ENCODE results near the gene MAPKAP1.

Gene MAPKAP1

GRCh38 chr9:125494653-125494915 is 212.4 kb downstream of the MAPKAP1 start:
- DNase-seq (ENCODE audit: low read depth) = no peak
- TF ChIP-seq, protein P1, sequence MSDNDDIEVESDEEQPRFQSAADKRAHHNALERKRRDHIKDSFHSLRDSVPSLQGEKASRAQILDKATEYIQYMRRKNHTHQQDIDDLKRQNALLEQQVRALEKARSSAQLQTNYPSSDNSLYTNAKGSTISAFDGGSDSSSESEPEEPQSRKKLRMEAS (IDR thresholded peaks at IDR 0.05; ENCODE audit: low read depth, low read length) = no peak
- no peak for TF ChIP-seq POLR2A (IDR thresholded peaks at IDR 0.05; ENCODE audit: extremely low read depth, insufficient read length)
- TF ChIP-seq CTCF (IDR thresholded peaks at IDR 0.05; ENCODE audit: low read depth, low read length) = no peak
- no peak for TF ChIP-seq MYC (IDR thresholded peaks at IDR 0.05; ENCODE audit: low read depth, low read length)
- H3K4me3 ChIP-seq (ENCODE audit: low read depth, low read length) = no peak overlapping the region

DNA sequence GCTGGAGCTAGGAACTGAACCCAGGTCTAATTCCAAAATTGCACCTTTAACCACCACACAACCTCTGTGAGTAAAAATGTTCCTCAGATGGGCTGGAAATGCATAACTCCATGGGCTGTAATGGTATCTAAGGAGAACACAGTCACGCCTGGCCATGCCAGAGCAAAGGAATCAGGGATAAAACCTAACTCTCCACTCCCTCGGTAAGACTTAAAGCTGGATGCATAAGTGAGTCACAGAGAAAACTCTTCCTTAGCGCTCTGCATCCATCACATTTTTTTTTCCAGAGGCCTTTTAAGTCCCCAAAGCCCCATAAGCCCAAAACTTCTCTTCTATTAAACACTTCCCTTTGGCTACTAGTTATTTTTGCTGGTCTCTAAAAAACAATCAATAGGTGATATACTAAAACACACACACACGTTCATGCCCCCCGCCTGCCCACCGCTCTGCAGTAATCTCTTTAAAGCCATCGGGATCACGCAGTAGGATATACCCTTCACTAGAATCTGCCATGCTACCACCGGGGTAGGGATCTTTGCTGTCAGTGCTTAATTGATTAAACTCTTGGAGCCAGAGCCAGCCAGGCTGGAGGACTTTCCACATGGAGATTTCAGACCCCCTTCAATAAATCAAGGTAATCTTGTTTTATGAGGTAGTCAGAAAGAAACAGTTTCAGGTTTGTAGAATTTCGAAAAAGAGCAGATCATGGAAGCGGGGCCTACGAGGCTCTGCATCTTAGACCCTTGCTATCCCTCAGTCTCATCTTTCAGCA is 212.9 kb downstream of the MAPKAP1 start:
- H3K4me3 ChIP-seq (ENCODE audit: low read depth, low read length) = no peak overlapping the region
- no peak for TF ChIP-seq CTCF (IDR thresholded peaks at IDR 0.05; ENCODE audit: low read depth, low read length)
- TF ChIP-seq POLR2A (IDR thresholded peaks at IDR 0.05; ENCODE audit: extremely low read depth, insufficient read length) = no peak
- TF ChIP-seq, protein P1 (IDR thresholded peaks at IDR 0.05; ENCODE audit: low read depth, low read length) = no peak
- TF ChIP-seq MYC (IDR thresholded peaks at IDR 0.05; ENCODE audit: low read depth, low read length) = no peak
- DNase-seq (ENCODE audit: low read depth) = no peak

DNA sequence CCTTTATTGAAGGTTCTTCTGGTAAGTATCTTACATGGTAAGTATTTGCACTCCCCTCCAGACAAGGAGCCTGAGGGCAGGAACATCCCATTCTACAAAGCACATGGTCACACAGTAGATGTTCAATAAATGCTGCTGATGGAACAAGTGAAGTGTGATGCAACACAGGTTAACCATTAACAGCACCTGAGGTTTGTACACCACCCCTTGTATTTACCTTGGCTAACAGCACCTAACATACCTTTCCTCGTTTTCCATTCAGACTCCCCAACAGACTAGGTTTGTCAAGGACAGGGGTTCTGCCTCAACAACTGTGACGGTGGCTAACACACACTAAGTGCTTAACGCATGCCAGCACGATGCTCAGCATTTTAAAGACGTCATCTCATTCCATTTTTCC is 213.6 kb downstream of the MAPKAP1 start:
- TF ChIP-seq CTCF (IDR thresholded peaks at IDR 0.05; ENCODE audit: low read depth, low read length) (no peak), MYC (IDR thresholded peaks at IDR 0.05; ENCODE audit: low read depth, low read length) (no peak), POLR2A (IDR thresholded peaks at IDR 0.05; ENCODE audit: extremely low read depth, insufficient read length) (no peak)
- DNase-seq (ENCODE audit: low read depth) = no peak
- H3K4me3 ChIP-seq (ENCODE audit: low read depth, low read length) = no peak overlapping the region

DNA sequence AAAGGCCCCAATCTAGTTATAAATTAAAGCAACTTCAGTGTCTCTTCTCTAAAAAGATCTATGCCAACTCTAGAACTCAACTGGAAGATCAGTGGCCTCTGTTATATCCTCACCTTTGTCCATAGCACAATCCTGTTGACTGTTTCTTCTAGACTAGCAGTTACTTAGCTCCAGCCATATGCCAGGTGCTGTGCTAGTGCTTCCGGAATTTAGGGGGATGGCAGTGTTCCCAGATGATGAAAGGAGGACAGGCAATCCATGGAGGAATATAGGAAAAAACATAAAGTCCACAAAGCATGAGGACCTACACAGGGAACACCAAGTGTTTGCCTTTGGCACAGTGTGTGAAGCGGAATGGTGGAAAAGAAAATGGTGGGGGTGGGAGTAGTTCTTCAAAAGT is 214.3 kb downstream of the MAPKAP1 start:
- TF ChIP-seq POLR2A (IDR thresholded peaks at IDR 0.05; ENCODE audit: extremely low read depth, insufficient read length) (no peak), MYC (IDR thresholded peaks at IDR 0.05; ENCODE audit: low read depth, low read length) (no peak), CTCF (IDR thresholded peaks at IDR 0.05; ENCODE audit: low read depth, low read length) (no peak)
- TF ChIP-seq, protein P1 (IDR thresholded peaks at IDR 0.05; ENCODE audit: low read depth, low read length) = no peak
- no peak overlapping the region for H3K4me3 ChIP-seq (ENCODE audit: low read depth, low read length)
- DNase-seq (ENCODE audit: low read depth) = no peak

DNA sequence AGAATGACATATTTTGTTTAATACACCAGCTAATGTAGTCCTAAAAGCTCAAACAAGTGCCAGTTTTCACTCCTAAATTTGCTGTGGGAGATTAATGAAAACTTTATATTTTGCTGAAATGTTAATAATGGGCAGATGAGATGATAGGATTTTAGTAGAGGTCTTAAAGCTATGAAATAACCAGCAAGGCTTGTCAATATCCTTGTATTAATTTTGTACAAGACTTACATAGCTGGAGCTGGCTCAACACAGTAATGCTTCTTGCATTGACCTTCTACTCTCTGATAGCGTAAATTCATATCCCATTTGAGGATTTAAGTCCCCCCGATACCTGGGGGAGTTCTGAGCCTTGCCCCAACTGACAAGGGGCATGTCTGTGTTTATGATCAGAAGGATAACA is 219.2 kb downstream of the MAPKAP1 start:
- H3K4me3 ChIP-seq (ENCODE audit: low read depth, low read length) = no peak overlapping the region
- TF ChIP-seq POLR2A (IDR thresholded peaks at IDR 0.05; ENCODE audit: extremely low read depth, insufficient read length) (no peak), MYC (IDR thresholded peaks at IDR 0.05; ENCODE audit: low read depth, low read length) (no peak), CTCF (IDR thresholded peaks at IDR 0.05; ENCODE audit: low read depth, low read length) (no peak)
- TF ChIP-seq, protein P1 (IDR thresholded peaks at IDR 0.05; ENCODE audit: low read depth, low read length) = no peak
- DNase-seq (ENCODE audit: low read depth) = no peak

DNA sequence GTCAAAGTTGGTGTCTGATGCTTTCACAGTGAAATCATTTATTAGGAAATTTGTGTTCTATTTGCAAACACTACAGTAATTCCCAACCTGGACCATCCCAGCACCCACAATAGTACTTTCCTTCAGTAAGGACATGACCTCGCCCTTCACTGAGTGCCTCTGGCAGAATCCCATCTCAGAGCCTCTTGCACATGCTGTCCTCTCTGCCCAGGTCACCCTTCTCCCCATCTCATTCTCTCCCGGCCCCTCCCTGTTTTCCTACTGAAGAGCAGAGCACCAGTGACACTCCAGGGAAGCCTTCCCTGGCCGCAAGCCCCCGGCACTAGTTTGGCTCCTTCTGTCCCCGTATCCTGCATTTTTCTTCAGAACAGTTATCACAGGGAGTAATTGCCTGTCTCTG is 220.4 kb downstream of the MAPKAP1 start:
- TF ChIP-seq CTCF (IDR thresholded peaks at IDR 0.05; ENCODE audit: low read depth, low read length) = no peak
- TF ChIP-seq MYC (IDR thresholded peaks at IDR 0.05; ENCODE audit: low read depth, low read length) = no peak
- TF ChIP-seq, protein P1 (IDR thresholded peaks at IDR 0.05; ENCODE audit: low read depth, low read length) = no peak
- no peak for DNase-seq (ENCODE audit: low read depth)
- H3K4me3 ChIP-seq (ENCODE audit: low read depth, low read length) = no peak overlapping the region

All from NB4 (cell line).